Gastroesophageal sphincter (tissue), 4 donors: Measurements from ENCODE around the gene ARHGEF11. TPM values are rescaled to one million over a fixed set of nuclear protein-coding genes. Genes with fewer than 3 reads are reported as not detected.

Source experiments
- ATAC-seq: fragments of 150-250 bp; one replicate; pipeline ENCODE4 v1.9.1; 2016; ENCODE audit warnings: mild to moderate bottlenecking, moderate library complexity
- H3K27ac ChIP-seq, 4 donors: fragments of 200-600 bp; sonication (generic) in 3 of 4; 1 replicate in 3 of 4; 2 replicates in 1 of 4; pipeline ENCODE4 v1.5.1; 2016 to 2019
- H3K27me3 ChIP-seq: fragments of 200-600 bp; sonication (generic); one replicate; pipeline ENCODE4 v1.5.1; 2019
- H3K36me3 ChIP-seq, 2 donors: fragments of 200-600 bp; sonication (generic); one replicate each; pipeline ENCODE4 v1.5.1; 2019; ENCODE audit warnings: control low read depth in 1 of 2
- H3K4me1 ChIP-seq, 3 donors: fragments of 200-600 bp; sonication (generic); 1 replicate in 2 of 3; 2 replicates in 1 of 3; pipeline ENCODE4 v1.5.1; 2016 to 2019; ENCODE audit warnings: control low read depth in 2 of 3
- H3K4me3 ChIP-seq, 2 donors: fragments of 200-600 bp; sonication (generic); one replicate each; pipeline ENCODE4 v1.5.1; 2019; ENCODE audit warnings: mild to moderate bottlenecking in 1 of 2, moderate library complexity in 1 of 2
- H3K9me3 ChIP-seq, 3 donors: fragments of 200-600 bp; sonication (generic); one replicate each; pipeline ENCODE4 v1.5.1; 2017 to 2019; ENCODE audit warnings: control low read depth in 2 of 3
- EP300 ChIP-seq: sonication (generic); formaldehyde crosslinking; IDR thresholded peaks from one replicate; pipeline ENCODE4 v1.6.1; 2017; ENCODE audit warnings: antibody characterized with exemption, mild to moderate bottlenecking
- POLR2A ChIP-seq, 2 donors: fragments of 450-650 bp; IDR thresholded peaks; one replicate each; pipeline ENCODE4 v1.6.1; 2017; ENCODE audit warnings: antibody characterized with exemption in 2 of 2, mild to moderate bottlenecking in 2 of 2, moderate library complexity in 1 of 2
- POLR2AphosphoS5 ChIP-seq: sonication (generic); formaldehyde crosslinking; IDR thresholded peaks from one replicate; pipeline ENCODE4 v1.6.1; 2017; ENCODE audit warnings: antibody characterized with exemption
- WGBS, 2 donors: methylation state at CpG; one replicate each; pipeline ENCODE4 v1.1.5; 2018; ENCODE audit warnings: low coverage in 1 of 2; 5-methylcytosine and 5-hydroxymethylcytosine counted together
- total RNA-seq, 4 donors: library from RNA; depleted of rRNA; stranded (reverse); fragments of >200 nt; gene quantifications; one replicate each; pipeline ENCODE4 v1.1.0, GENCODE V29; 2016
- TF ChIP-seq, protein P1 (sequence below), 4 experiments: fragments of 200-600 bp in 2 of 4; fragments of 450-650 bp in 2 of 4; sonication (generic) in 1 of 4; IDR thresholded peaks; one replicate each; pipeline ENCODE4 v1.5.1; 2017 to 2019; ENCODE audit warnings: antibody characterized with exemption in 4 of 4, mild to moderate bottlenecking in 2 of 4, moderate library complexity in 2 of 4

The ARHGEF11 gene
- total RNA-seq, 4 donors from 2014 or later, result 28.5 to 51.7 (median 37.3) TPM

DNA sequence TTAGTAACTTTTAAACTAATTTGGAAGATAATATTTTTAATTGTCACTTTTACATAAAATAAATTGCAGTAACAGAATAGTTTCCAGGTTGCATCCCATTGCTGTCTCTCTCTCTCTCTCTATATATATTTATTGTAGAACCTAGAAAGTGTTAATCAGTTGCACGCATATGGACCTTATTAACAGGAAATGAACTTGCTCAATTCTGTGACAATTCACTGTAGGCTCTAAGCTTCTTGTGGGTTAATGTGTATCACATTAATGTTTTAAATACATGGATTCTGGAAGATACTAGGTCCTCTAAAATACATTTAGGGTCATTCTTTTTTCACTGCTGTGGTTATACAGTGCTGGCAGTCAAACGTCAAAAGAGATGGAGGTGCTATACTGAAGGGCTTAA, 92.0 kb downstream of the ARHGEF11 start:
- Histone ChIP-seq H3K4me3 (no peak overlapping the region), H3K36me3 (peaks cover 0 to 100% of the 10 kb centered on the region in 2 donors), H3K4me1 (no peaks in the 10 kb centered on the region), H3K27ac (no peak overlapping the region), H3K9me3 (no peaks in the 10 kb centered on the region), H3K27me3 (no peaks in the 10 kb centered on the region)
- 38 to 84% methylated on average over 2 of the region's 2 CpGs for WGBS, 2 donors
- no peak for ATAC-seq
- TF ChIP-seq EP300, result no peak
- TF ChIP-seq POLR2AphosphoS5, result no peak
- no peak for TF ChIP-seq POLR2A (IDR thresholded peaks at IDR 0.05)
- TF ChIP-seq, protein P1, sequence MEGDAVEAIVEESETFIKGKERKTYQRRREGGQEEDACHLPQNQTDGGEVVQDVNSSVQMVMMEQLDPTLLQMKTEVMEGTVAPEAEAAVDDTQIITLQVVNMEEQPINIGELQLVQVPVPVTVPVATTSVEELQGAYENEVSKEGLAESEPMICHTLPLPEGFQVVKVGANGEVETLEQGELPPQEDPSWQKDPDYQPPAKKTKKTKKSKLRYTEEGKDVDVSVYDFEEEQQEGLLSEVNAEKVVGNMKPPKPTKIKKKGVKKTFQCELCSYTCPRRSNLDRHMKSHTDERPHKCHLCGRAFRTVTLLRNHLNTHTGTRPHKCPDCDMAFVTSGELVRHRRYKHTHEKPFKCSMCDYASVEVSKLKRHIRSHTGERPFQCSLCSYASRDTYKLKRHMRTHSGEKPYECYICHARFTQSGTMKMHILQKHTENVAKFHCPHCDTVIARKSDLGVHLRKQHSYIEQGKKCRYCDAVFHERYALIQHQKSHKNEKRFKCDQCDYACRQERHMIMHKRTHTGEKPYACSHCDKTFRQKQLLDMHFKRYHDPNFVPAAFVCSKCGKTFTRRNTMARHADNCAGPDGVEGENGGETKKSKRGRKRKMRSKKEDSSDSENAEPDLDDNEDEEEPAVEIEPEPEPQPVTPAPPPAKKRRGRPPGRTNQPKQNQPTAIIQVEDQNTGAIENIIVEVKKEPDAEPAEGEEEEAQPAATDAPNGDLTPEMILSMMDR (IDR thresholded peaks at IDR 0.05), result no peak

DNA sequence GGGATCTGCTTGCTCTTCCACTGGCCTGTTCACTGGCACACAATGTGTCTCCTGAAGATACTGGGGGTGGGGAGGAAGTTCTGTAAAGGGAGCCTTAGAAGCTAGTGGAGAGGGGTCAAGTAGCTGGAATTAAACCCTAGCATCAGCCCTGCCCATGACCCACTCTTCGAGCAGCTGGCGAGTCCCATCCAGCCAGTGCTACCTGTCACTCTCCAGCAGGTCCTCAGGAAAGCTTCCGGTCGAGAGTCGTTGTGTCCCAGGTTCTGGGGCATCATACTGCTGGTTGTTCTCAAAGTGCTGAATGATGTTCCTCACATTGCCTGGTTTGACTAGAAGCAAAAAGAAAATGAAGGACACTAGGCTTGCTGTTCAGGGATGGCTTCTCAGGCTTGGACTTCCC, 94.2 kb downstream of the ARHGEF11 start:
- WGBS, 2 donors, result 100% methylated on average over 1 of the region's 5 CpGs; no CpG with 5 or more reads in 1 of the 2 donors
- peaks cover 0 to 100% of the 10 kb centered on the region in 2 donors for H3K36me3 ChIP-seq
- no peaks in the 10 kb centered on the region for H3K9me3 ChIP-seq
- TF ChIP-seq, protein P1 (IDR thresholded peaks at IDR 0.05), result no peak
- no peak for TF ChIP-seq POLR2AphosphoS5
- no peak for TF ChIP-seq POLR2A (IDR thresholded peaks at IDR 0.05)
- no peak for TF ChIP-seq EP300
- H3K27me3 ChIP-seq, result no peaks in the 10 kb centered on the region
- no peak overlapping the region for H3K4me3 ChIP-seq
- H3K4me1 ChIP-seq, result no peaks in the 10 kb centered on the region
- no peak for ATAC-seq
- no peak overlapping the region for H3K27ac ChIP-seq

DNA sequence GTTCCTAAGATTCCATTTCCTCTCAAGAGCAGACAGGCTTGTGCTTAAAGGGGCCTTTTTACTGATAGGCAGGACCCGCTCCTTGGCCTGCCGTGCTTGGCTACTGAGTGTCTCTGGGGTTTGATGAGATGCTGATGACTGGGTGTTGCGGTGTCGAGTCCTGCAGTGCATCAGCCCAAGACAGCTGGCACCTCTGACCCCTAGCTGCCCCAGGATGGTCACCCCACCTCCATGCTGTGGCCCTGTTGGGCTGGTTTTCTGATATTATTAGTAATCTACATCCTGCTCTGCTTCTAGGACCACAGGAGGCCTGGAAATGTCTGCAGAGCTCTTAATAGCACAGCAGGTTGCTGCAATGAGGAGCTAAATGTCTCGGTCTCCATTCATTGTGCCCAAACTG, 96.4 kb downstream of the ARHGEF11 start:
- H3K36me3 ChIP-seq, result peaks cover 0 to 100% of the 10 kb centered on the region in 2 donors
- TF ChIP-seq EP300, result no peak
- TF ChIP-seq, protein P1 (IDR thresholded peaks at IDR 0.05), result no peak
- no peak for TF ChIP-seq POLR2AphosphoS5
- no peak for TF ChIP-seq POLR2A (IDR thresholded peaks at IDR 0.05)

DNA sequence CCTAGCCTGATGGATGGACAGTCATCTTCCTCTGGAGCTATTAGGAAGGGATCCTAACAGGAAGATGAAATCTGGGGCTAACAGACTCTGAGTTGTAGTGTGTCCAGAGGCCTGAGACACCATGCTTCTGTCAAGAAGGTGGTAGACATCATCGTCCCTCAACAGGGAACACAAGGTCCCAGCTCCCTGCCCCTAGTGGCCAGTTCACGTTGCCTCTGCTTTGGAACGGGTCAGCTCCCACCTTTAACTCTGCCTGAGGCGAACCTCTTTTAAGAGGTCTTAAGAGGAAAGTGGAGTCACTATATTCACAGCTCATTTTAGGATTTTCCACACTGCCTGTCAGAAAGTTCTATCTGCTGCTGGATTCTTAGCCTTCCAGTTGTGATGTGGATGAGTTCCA, 96.8 kb downstream of the ARHGEF11 start:
- TF ChIP-seq POLR2A (IDR thresholded peaks at IDR 0.05) (no peak), POLR2AphosphoS5 (no peak), EP300 (no peak)
- TF ChIP-seq, protein P1 (IDR thresholded peaks at IDR 0.05), result no peak
- H3K27ac ChIP-seq, result no peak overlapping the region
- H3K27me3 ChIP-seq, result no peaks in the 10 kb centered on the region
- peaks cover 0 to 100% of the 10 kb centered on the region in 2 donors for H3K36me3 ChIP-seq
- no peak for ATAC-seq
- no peaks in the 10 kb centered on the region for H3K4me1 ChIP-seq
- no peaks in the 10 kb centered on the region for H3K9me3 ChIP-seq
- no peak overlapping the region for H3K4me3 ChIP-seq
- 17% methylated on average over 1 of the region's 4 CpGs; no CpG with 5 or more reads in 1 of the 2 donors for WGBS, 2 donors

More for the DNA sequence above, 96.4 kb downstream of the ARHGEF11 start:
- Histone ChIP-seq H3K4me3 (no peak overlapping the region), H3K27me3 (no peaks in the 10 kb centered on the region), H3K27ac (no peak overlapping the region), H3K9me3 (no peaks in the 10 kb centered on the region), H3K4me1 (no peaks in the 10 kb centered on the region)
- WGBS, 2 donors, result 67 to 100% methylated on average over 1 of the region's 5 CpGs
- no peak for ATAC-seq

DNA sequence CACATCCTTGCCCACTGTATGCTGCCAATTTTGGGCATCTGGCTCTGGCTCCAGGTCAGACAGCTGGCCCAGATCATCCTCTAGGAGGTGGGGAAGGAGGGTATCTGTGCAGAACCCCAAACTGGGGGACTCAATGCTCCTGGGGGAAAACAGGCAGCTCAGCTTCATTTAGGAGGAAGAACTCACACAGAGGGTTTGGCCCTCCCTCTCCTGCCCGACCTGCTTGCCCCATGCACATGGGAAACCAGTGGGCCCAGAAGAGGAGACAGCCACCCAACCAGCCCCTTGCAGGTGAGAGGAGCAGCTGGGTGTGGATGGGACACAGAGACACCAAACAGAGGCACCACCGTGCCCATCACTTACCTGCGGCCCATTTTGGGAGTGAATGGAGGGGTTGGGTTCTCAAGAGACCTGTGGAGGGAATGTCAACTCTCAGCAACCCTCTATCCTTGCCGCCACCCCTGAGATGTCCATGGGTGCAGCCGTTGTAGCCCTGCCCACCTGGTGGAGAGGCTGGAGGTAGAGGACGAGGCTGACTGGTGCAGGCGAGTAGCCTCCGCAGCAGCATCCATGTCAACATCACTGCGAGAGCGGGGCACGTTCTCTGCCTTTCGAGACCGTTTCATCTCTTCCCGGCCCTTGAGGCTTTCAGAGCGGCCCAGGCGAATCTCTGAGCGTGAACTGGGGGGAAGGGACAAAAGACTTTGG, 97.6 kb downstream of the ARHGEF11 start:
- Histone ChIP-seq H3K27me3 (no peaks in the 10 kb centered on the region), H3K4me3 (no peak overlapping the region), H3K4me1 (no peaks in the 10 kb centered on the region), H3K27ac (no peak overlapping the region), H3K36me3 (peaks cover 0 to 100% of the 10 kb centered on the region in 2 donors), H3K9me3 (no peaks in the 10 kb centered on the region)
- no peak for ATAC-seq
- 95 to 100% methylated on average over 1 to 4 of the region's 17 CpGs for WGBS, 2 donors
- TF ChIP-seq EP300 (no peak), POLR2AphosphoS5 (no peak), POLR2A (IDR thresholded peaks at IDR 0.05) (no peak)
- TF ChIP-seq, protein P1 (IDR thresholded peaks at IDR 0.05), result no peak
